ENCODE results near the gene PEAR1.

Gene PEAR1

DNA sequence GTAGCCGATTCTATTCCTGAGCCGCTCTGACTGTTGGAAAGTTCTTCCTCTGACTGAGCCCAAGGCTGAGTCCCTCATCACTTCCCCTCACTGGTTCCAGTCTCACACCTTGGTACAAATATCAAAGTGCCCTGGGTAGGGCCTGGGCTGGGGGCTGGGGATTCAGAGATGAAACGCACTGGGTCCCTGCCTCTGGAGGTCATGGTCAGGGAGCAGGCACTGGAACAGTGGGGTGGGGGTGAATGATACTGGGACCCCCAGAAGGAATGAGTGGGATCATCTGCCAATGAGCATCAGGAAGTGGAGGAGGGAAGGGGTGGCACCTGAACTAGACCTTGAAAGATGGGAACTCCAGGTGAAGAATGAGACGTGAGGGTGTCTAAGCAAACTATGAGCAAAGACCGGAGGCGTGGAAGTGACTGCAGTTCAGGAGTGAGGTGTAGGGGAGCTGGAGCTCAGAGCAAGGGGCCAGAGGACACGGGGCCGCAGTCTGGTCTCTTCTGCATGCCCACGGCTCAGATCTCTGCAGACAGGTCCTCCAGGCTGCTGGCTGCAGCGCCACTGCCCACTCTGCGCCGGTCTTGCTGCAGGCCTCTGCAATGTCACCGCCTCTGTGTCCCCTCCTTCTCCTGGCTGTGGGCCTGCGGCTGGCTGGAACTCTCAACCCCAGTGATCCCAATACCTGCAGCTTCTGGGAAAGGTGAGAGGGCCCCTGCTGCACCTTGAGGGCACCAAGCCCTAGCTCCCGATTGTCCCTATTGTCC lies 10.0 kb downstream of the PEAR1 start:
- DNase-seq = no peak

DNA sequence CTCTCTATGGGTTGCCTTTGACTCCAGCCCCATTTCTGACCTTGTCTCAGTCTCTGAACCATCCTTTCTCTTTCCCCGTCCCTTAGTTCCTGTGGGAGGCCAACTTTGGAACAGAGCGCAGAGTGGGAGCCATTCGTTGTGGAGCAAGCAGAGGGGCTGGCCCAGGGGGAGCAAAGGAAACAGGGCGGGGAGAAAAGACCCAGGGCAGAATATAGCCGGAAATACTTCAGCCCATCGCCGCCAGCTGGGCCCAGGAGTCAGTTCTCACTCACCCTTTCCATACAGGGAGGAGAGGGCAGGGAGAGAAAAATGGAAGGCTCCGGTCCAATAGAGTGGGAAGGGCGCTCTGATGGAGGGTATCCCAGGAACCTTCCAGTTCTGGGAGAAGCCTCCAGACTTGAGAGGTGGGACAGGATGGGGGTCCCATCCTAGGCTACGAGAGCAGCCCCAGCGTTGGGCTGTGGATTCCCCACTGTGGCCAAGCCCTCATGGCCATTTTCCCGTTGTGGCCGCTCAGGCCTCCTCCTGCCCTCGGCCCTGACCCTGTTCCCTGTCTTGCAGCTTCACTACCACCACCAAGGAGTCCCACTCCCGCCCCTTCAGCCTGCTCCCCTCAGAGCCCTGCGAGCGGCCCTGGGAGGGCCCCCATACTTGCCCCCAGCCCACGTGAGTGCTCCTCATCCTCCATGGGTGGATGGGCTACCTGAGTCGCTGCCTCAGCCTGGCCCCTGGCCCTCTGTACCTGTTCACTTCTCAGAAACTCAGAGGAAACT lies 10.9 kb downstream of the PEAR1 start:
- DNase-seq = no peak

DNA sequence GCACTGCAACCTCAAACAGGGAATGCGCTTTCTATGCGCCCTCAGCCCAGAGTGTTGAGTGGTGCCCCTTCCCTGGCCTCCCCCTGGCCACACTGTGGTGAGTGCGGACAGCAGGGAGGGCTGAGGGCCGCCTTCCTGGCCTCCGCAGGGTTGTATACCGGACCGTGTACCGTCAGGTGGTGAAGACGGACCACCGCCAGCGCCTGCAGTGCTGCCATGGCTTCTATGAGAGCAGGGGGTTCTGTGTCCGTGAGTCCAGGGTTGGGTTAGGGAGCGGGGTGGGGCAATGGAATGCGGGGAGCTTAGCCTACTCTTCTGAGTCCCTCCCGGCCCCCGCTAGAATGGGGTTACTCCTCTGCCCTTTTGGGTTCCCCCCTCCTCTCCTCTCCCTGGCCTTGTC lies 11.7 kb downstream of the PEAR1 start:
- DNase-seq = no peak

DNA sequence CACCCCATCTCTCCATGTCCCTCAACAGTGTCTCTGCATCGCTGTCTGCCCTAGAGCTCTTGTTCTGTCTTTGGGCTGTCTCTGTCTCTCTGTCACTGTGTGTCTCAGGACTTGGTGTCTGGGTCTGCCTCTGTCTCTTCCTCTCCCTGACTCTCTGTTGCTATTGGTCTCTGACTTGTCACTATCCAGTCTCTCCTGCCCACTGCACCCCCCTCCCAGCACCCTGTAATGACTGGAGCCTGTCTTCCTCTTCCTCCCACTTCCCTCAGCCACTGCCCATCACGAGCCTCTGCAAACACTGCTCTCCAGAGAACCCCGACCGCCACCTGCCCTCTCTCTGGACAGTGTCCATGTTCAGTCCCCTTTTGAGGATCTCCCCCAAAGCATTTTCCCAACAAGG lies 12.1 kb downstream of the PEAR1 start:
- DNase-seq = no peak

DNA sequence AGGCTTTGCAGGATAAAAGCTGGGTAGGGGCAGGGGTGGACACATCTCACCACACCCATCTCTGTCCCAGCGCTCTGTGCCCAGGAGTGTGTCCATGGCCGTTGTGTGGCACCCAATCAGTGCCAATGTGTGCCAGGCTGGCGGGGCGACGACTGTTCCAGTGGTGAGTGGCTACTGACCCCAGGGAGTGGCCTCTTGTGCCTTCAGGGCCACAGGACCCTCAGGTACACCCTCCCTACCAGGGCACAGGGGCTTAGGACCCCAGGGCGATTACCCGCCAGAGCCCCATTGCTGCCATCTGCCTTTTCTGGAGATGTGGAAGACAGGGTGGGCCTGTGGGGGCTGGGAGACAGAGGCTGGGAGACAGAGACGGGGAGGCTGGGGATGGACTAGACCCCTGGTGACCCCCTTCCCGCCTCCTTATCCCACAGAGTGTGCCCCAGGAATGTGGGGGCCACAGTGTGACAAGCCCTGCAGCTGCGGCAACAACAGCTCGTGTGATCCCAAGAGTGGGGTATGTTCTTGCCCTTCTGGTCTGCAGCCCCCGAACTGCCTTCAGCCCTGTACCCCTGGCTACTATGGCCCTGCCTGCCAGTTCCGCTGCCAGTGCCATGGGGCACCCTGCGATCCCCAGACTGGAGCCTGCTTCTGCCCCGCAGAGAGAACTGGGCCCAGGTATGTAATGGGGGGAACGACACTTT lies 12.8 kb downstream of the PEAR1 start:
- no peak for DNase-seq

DNA sequence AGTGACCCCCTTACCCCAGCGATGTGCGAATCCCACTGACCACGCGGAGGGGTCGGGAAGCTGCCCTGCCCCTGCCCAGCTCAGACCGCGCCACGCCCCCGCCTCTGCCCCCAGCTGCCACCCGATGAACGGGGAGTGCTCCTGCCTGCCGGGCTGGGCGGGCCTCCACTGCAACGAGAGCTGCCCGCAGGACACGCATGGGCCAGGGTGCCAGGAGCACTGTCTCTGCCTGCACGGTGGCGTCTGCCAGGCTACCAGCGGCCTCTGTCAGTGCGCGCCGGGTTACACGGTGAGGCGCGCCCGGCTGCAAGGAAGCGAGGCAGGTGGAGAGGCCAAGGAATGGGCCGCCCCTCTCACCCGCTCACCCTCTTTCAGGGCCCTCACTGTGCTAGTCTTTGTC lies 15.0 kb downstream of the PEAR1 start:
- no peak for DNase-seq

DNA sequence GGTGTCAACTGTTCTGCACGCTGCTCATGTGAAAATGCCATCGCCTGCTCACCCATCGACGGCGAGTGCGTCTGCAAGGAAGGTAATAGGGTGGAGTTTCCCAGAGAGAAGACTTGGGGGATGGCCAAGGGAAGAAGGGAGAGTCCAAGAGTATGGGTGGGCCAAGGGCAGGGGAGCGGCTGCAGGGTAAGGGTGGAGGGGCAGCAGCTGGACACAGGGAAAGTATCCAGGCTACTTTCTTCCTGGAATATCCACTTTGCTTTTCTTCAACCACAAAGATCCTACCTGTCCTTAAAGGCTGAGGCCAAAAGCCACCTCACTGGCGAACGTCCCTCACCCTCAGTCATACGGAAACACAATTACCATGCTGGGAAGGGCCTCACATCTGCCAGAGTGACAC lies 15.4 kb downstream of the PEAR1 start:
- DNase-seq = no peak

DNA sequence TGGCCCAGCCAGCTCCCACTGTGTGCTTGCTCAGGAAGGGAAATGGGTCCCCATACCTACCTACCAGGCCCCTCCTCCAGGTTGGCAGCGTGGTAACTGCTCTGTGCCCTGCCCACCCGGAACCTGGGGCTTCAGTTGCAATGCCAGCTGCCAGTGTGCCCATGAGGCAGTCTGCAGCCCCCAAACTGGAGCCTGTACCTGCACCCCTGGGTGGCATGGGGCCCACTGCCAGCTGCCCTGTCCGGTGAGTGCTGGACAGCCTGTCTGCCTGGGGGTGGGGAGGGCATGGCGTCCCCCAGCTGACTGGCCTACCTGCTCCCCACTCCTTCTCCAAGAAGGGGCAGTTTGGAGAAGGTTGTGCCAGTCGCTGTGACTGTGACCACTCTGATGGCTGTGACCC lies 16.2 kb downstream of the PEAR1 start:
- DNase-seq = no peak

DNA sequence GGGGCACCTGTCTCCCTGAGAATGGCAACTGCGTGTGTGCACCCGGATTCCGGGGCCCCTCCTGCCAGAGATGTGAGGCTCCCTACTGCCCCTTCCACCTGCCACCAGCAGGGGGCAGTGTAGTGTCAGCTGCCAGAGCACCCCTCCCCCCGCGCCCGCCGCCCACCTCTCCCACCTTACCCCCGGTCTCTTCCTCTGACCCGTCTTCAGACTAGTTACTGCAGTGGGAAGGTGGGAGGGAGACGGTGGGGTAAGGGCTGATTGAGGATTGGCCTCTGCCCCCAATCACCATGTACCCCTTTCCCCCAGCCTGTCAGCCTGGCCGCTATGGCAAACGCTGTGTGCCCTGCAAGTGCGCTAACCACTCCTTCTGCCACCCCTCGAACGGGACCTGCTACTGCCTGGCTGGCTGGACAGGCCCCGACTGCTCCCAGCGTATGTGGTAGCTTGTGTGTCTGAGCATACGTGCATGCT lies 16.8 kb downstream of the PEAR1 start:
- no peak for DNase-seq

DNA sequence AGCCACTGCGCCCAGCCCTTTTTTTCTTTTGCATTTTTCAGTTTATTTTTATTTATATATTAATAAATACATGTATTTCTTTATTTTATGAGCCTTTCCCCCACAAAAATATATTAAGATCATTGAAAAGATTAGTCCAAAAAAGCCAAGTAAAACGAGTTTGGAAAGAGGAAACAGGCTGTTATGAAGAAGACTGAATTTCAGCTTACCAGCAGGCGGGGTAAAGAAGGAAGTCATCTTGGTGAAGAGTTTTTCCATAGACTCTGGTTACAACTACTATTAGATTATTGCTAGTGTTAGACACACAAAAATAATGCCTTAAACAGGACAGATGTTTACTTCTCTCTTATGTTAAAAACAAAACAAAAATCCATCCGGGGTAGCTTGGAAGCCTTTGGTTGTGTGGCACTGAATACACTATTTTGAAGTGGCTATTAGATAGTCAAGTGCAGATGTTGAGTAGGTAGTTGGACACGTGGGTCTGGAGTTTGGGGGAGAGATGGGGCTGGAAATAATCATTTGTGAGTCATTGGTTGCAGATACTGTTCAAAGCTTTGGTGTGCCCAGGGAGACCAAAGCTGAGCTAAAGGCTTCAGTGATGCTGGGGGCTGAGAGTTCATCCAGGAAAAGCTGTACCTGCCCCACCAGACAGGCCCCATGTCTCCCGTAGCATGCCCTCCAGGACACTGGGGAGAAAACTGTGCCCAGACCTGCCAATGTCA lies 18.2 kb downstream of the PEAR1 start:
- no peak for DNase-seq

DNA sequence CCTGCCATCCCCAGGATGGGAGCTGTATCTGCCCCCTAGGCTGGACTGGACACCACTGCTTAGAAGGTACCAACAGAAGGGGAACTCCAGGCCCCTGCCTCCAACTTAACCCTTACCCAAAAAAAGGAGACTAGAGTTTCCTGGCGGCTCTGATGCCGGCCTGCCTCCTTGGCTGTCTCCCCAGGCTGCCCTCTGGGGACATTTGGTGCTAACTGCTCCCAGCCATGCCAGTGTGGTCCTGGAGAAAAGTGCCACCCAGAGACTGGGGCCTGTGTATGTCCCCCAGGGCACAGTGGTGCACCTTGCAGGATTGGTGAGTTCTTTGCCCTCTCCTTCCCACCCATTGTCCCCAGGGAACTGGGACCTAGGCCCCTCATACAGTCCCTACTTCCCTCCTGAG lies 18.8 kb downstream of the PEAR1 start:
- no peak for DNase-seq

DNA sequence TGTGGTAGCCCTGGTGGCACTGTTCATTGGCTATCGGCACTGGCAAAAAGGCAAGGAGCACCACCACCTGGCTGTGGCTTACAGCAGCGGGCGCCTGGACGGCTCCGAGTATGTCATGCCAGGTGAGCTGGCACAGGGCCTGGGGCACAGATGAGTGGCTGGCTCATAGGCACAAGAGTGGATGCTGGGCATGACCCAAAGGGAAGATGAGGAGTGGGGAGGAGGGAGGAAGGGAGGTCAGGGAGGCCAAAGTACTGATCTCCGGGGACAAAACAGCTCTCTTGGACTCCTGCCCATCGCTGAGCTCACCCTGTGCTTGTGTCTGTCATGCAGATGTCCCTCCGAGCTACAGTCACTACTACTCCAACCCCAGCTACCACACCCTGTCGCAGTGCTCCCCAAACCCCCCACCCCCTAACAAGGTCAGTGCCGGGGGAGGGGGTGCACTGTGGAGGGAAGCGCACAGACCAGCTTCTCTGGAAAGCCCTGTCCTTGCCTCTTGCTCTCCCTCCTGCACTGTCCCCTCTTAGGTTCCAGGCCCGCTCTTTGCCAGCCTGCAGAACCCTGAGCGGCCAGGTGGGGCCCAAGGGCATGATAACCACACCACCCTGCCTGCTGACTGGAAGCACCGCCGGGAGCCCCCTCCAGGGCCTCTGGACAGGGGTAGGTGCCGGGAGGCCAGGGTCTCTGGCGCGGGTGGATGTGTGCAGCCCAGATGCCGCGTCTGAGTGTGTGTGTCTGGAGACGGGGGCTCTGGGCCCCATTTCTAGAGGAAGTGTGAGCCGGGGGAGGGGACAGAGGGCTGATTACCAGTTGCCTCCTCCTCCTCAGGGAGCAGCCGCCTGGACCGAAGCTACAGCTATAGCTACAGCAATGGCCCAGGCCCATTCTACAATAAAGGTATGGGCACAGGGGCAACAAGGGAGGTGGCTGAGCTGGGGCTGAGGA lies 19.6 kb downstream of the PEAR1 start:
- no peak for DNase-seq

DNA sequence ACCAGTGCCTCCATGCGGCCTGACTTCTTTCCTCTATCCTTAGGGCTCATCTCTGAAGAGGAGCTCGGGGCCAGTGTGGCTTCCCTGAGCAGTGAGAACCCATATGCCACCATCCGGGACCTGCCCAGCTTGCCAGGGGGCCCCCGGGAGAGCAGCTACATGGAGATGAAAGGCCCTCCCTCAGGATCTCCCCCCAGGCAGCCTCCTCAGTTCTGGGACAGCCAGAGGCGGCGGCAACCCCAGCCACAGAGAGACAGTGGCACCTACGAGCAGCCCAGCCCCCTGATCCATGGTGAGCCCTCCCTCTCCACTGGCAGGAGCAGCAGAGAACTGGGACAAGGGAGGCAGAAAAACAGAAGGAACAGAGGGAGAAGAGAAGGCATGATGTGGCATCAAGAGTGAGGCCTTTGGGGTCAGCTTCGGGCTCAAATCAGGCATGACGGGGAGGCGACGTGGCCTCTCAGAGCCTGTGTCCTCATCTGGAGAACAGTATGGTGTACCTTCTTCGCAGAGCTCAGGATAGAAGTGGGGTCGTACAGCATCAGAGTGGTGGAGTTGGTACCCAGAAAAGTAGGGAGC lies 20.4 kb downstream of the PEAR1 start:
- no peak for DNase-seq

DNA sequence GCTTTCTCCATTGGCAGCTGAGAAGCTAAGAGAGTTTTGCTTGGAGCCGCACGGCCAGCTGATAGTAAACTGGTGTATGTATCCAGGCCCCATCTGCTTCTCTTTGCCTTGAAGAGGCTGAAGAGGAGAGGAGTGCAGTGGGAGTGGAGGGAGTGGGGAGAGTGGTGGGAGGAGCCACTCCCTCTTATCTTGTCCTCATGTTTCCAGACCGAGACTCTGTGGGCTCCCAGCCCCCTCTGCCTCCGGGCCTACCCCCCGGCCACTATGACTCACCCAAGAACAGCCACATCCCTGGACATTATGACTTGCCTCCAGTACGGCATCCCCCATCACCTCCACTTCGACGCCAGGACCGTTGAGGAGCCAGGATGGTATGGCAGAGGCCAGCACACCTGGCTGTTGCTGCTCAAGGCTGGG lies 20.9 kb downstream of the PEAR1 start:
- DNase-seq = no peak

DNA sequence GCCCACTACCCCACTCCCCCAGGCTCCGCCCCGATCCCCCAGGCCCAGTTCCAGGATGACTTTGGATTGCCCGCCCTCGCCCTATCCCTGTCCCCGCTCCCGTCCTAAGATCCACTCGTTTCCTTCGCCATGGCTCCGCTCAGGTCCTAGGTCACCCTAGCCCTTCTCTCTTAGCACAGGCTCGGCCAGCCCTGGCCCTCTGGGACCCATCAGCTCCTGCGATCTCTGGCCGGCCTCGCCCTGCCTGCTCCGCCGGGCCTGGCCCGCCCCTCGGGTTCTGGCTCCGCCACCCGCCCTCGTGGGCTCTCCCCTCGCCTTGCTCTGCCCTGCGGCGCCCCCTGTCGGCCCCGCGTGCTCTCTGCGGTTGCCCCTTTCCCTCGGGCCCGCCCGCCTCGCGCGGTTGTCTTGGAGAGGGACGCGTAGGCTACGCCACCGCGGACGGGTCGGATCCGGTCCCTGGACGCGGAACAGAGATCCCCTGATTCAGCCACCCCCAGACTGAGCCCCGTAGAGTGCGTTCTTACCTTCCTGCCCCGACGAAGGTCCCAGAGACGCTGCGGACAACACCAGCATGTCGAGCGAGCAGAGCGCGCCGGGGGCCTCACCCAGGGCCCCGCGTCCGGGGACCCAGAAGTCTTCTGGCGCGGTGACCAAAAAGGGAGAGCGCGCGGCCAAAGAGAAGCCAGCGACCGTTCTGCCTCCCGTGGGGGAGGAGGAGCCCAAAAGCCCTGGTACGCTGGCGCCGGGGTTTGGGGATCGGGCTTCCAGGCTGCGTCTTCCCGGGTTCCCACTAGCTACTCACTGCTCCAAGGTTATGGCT lies 26.9 kb downstream of the PEAR1 start, which contains the start of gene LRRC71:
LRRC71 (plus strand) TSS at position 400 of the 820 bp plus-strand sequence; CDS start at position 572, 172 bp downstream.
- peak; percentile 94 for DNase-seq

DNA sequence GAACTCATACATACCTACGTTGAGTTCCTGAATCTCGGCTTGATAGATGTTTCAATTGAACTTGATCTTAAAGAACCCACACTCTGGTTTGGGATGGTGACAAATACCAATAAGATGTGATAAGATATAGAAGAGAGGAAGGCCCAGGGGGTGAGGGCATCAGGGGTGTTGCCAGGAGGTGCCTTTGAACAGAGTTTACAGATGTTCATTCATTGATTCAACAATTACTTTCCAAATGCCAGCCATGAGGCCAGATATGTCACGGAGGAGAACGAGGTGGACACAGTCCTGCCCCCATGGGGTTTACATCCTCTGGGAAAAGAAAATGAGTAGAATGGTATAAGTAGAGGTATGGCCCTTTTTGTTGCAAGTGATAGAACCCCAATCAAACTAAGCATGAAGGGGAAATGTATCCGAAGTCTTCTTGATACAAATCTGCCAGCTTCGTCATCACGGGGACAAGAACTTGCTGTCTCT lies 27.6 kb downstream of the PEAR1 start:
- DNase-seq = no peak

DNA sequence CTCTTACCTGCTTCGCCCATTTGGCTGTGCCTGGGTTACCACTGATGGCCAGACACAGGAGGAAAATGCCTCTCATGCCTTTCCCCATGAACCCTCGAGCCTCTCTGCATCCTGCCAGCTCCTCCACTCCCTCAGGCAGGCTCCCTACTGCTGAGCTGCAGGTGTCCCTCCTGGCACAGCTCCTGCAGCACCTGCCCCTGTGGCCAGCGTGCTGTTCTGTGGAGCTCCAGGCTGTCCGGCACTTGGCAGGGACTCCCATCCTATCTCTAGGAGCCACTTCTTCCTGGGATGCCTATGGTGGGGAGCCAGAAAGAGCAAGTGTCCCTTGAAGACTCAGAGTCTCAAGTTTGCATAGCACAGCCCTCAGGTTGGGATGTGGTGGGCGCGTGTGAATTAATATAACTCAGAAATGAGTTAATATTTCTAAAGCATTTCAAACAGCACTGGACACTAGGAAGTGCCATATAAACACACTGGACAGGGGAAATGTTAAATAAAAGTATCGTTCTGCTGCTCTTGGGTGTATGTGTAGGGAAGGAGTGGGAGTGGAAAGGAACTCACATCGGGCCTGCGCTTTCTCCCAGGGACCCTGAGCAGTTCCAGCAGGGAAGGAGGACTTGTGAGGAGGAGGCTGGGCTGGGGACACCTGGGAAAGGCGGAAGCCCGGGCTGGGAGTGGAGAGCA lies 29.6 kb downstream of the PEAR1 start:
- DNase-seq = no peak

DNA sequence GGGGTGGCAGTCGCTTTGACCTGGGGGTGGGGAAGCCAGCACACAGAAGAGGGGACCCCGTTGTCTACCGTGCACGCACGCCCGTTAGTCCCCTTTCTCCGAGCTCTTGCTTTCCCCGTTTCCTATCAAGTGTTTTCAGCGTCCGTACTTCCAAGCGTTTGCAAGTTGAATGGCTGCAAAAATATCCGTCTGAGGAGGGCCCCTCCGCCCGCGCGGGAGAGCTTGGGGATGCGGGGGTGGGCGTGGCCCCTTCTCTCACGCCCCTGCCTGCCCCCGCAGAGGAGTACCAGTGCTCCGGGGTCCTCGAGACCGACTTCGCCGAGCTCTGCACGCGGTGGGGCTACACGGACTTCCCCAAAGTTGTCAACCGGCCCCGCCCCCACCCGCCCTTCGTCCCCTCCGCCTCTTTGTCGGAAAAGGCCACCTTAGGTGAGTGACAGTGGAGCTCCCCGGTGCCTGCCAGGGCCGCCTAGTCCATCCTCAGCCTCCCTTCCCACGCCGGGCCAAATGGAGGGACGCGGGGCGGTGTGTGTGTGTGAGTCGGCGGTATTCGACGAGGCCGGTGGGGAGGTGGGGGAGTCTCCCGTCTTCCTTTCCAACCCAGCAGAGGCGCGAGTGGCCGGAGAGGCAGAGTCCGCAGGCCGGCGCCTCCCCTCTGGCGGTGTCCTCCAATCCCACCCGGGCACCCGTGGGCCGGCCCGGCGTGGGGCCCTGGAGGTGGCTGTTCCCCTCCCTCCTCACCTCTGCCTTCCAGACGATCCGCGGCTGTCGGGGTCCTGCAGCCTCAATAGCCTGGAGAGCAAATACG lies 30.4 kb downstream of the PEAR1 start:
- peak; percentile 52 for DNase-seq
